GM13977 (cell line): Measurements from ENCODE around the gene CD300LG.

Experiments used
- DNase-seq: peaks from one replicate; pipeline ENCODE4 v3.0.0; 2012; ENCODE audit warnings: low spot score
- CTCF ChIP-seq: IDR thresholded peaks from 2 replicates; pipeline ENCODE4 v1.5.1; 2012; ENCODE audit warnings: mild to moderate bottlenecking, control low read depth; ENCODE audit not compliant: insufficient read depth; ENCODE audit errors: extremely low read depth, missing control alignments
- in situ Hi-C: fragments of 300-500 bp; cut with MboI; formaldehyde crosslinking; loops from one replicate; pipeline ENCODE4 v1.12.0; 2022; ENCODE audit warnings: low sequenced_read_pairs, low pct_unique_long_range_greater_than_20kb, mixed read lengths, inconsistent platforms; ENCODE audit not compliant: unreplicated experiment

Gene CD300LG

GRCh38 chr17:43822570-43823190 is 24.3 kb upstream of the CD300LG start:
- no peak for DNase-seq
- TF ChIP-seq CTCF, result no peak
- in situ Hi-C loops, result no loop called here

GRCh38 chr17:43823350-43824084 is 23.5 kb upstream of the CD300LG start:
- in situ Hi-C loops, result no loop called here

GRCh38 chr17:43825567-43825966 is 21.4 kb upstream of the CD300LG start:
- TF ChIP-seq CTCF, result no peak
- no peak for DNase-seq
- in situ Hi-C loops, result no loop called here

More at GRCh38 chr17:43823350-43824084, 23.5 kb upstream of the CD300LG start:
- no peak for TF ChIP-seq CTCF
- DNase-seq, result no peak

- in situ Hi-C loops, result no loop called here
- TF ChIP-seq CTCF, result no peak
- no peak for DNase-seq
These were observed 20.8 kb upstream of the CD300LG start for GRCh38 chr17:43826206-43826605.

- in situ Hi-C loops, result no loop called here
- no peak for DNase-seq
- TF ChIP-seq CTCF, result no peak
These were observed 19.4 kb upstream of the CD300LG start for GRCh38 chr17:43827596-43827995.

- no peak for TF ChIP-seq CTCF
- no peak for DNase-seq
- in situ Hi-C loops, result no loop called here
These were observed 17.2 kb upstream of the CD300LG start for GRCh38 chr17:43829738-43830137.
